H1 (cell line): ENCODE data around the gene COPZ1.

Experiments used
- CREB1 ChIP-seq: IDR thresholded peaks from 2 replicates; pipeline ENCODE4 v1.6.1; 2012; ENCODE audit warnings: inconsistent platforms
- JUN ChIP-seq: IDR thresholded peaks from 2 replicates; pipeline ENCODE4 v1.6.1; 2011; ENCODE audit warnings: low read depth, mild to moderate bottlenecking, improper control_type of control experiment, low read length
- RAD21 ChIP-seq, 2 experiments: IDR thresholded peaks in 1 of 2; conservative IDR thresholded peaks in 1 of 2; 2 replicates each; pipeline ENCODE4 v1.6.1; 2011; ENCODE audit warnings: low read depth in 2 of 2, low read length in 2 of 2, improper control_type of control experiment in 1 of 2, inconsistent platforms in 1 of 2, mild to moderate bottlenecking in 1 of 2, moderate library complexity in 1 of 2
- YY1 ChIP-seq: IDR thresholded peaks from 2 replicates; pipeline ENCODE4 v1.6.1; 2011; ENCODE audit warnings: low read depth, mild to moderate bottlenecking, low read length

GRCh38 chr12:54368709-54369596 is 44.0 kb downstream of the COPZ1 start:
- TF ChIP-seq CREB1 (no peak), YY1 (no peak), JUN (no peak), RAD21 (IDR thresholded peaks at IDR 0.05 in 1 of 2, conservative IDR thresholded peaks at IDR 0.05 in 1 of 2; ENCODE audit: low read depth in 2 of 2, low read length in 2 of 2) (peak; percentile 84 to 88)
